Activated CD4-positive, alpha-beta T cell treated with anti-CD3 and anti-CD28 coated beads, Interleukin-2, amount 50 U/mL, for 1 hour (primary cell): Measurements from ENCODE around the gene FOXD4L1.
A peak's percentile ranks its signal among the peaks of the same experiment; 100 is the strongest.
"Not testable (repeated sequence)": the region's sequence is repeated elsewhere in the genome, so short reads cannot be mapped to it uniquely, and the experiment has no call there.

Experiments used
- DNase-seq: peaks from one replicate; pipeline ENCODE4 v3.0.0-alpha.2; 2020

Gene FOXD4L1

DNA sequence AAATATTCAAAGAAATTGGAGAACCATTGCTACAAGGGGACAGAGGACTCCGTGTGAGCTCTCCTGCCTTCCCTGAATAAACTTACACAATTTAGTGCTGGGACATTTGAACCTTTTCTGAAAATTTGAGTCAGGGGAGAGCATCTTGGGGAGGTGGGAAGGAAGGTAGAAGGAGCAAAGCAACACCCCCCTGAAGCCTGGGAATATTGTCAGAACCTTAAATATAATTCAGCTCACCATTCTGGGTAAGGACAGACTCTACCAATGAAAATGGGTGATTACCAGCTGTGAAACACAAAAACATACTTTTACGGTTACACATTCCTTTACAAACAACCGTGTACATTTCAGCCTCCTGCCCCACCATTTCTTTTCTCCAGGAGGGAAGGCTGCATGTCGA is at the start of gene FOXD4L1:
FOXD4L1 (plus strand) TSS at position 301 of the 400 bp plus-strand sequence. CDS start 592 bp downstream, outside the sequence.
- not testable (repeated sequence) for DNase-seq

DNA sequence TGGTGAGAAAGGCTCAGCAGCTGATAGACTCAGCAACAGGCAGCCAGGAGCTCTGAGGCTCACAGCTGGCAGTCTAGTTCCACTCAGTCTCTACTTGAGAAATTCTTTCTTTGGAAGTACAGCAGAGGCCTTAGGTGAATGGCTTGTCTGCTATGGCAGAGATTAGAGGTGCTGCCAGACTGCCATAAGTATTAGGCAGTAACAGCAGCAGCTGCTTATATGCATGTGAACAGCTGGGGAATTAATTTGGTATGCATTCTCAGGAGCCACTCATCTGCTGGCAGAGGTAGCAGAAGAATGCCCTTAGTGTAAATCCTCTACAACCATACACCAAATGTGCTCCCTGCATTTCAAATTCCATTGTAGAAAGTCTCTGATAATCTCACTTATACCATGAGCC is 32.7 kb upstream of the FOXD4L1 start:
- DNase-seq, result not testable (repeated sequence)

DNA sequence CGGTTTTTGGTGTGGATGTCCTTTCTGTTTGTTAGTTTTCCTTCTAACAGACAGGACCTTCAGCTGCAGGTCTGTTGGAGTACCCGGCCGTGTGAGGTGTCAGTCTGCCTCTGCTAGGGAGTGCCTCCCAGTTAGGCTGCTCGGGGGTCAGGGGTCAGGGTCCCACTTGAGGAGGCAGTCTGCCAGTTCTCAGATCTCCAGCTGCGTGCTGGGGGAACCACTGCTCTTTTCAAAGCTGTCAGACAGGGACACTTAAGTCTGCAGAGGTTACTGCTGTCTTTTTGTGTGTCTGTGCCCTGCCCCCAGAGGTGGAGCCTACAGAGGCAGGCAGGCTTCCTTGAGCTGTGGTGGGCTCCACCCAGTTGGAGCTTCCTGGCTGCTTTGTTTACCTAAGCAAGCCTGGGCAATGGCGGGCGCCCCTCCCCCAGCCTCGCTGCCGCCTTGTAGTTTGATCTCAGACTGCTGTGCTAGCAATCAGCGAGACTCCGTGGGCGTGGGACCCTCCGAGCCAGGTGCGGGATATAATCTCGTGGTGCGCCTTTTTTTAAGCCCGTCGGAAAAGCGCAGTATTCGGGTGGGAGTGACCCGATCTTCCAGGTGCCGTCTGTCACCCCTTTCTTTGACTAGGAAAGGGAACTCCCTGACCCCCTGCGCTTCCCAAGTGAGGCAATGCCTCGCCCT is 21.6 kb upstream of the FOXD4L1 start:
- not testable (repeated sequence) for DNase-seq

DNA sequence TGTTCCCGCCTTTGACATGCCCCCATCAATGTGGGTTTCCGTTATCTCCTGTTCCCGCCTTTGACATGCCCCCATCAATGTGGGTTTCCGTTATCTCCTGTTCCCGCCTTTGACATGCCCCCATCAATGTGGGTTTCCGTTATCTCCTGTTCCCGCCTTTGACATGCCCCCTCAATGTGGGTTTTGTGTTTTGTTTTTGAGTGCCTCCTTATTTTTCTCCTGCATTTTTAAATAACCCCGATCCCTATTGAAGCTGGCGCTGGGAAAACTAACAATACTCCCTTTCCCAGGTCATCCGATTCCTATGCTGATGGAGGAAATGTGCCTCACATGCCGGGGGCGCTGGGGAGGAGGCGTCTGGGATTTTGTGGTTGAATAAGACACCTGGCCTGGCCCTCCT is 1.9 kb upstream of the FOXD4L1 start:
- not testable (repeated sequence) for DNase-seq

DNA sequence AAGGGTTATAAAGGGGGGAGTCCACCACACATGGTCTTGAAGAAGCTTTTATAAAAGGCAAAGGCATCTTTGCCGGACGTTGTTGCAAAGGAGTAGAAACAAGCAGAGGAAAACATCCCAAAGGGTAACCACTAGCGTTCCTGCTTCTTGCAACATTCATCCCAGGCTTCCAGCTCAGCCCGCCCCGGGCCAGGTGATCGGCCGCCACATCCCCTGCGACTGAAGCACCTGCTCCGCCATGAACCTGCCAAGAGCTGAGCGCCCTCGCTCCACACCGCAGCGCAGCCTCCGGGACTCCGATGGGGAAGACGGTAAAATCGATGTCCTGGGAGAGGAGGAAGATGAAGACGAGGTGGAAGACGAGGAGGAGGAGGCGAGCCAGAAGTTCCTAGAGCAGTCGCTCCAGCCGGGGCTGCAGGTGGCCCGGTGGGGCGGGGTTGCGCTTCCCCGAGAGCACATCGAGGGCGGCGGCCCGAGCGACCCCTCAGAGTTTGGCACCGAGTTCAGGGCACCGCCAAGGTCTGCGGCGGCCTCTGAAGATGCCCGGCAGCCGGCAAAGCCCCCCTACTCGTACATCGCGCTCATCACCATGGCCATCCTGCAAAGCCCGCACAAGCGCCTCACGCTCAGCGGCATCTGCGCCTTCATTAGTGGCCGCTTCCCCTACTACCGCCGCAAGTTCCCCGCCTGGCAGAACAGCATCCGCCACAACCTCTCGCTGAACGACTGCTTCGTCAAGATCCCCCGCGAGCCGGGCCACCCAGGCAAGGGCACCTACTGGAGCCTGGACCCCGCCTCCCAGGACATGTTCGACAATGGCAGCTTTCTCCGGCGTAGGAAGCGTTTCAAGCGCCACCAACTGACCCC is 787 bp downstream of the FOXD4L1 start:
- not testable (repeated sequence) for DNase-seq

DNA sequence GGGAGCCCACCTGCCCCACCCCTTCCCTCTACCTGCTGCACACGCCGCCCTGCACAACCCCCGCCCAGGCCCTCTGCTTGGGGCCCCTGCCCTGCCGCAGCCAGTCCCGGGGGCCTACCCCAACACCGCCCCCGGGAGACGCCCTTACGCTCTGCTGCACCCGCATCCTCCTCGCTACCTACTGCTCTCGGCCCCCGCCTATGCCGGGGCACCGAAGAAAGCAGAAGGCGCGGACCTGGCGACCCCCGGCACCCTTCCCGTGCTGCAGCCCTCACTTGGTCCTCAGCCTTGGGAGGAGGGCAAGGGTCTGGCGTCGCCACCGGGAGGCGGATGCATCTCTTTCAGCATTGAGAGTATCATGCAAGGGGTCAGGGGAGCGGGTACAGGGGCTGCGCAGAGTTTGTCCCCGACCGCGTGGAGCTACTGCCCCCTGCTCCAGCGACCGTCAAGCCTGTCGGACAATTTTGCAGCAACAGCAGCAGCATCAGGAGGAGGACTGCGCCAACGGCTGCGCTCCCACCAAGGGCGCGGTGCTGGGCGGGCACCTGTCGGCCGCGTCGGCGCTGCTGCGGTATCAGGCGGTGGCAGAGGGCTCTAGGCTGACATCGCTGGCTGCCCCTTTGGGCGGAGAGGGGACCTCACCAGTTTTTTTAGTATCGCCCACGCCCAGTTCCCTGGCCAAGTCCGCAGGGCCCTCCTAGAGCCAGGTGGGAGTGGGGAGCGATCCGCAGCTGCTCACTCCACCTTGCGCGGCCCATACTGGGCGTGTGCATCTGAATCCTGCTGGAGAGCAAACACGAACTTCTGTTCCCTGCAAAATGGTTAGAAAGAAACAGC is 1.6 kb downstream of the FOXD4L1 start:
- DNase-seq, result not testable (repeated sequence)

DNA sequence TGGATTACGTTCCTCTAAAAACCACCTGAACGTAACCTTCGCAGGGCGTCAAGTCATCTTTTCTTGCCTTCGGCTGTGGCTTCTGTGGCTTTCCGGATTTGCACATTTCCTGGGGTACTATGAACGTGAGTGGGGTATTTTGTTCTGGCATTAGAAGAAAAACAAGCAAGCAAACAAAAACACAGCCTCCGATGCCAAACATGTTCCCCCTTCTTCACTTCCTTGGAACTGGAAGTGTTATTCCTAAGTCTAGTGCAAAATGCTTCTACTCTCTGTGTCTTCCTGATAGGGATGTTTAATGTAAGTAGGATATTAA is 2.2 kb downstream of the FOXD4L1 start:
- DNase-seq, result not testable (repeated sequence)

DNA sequence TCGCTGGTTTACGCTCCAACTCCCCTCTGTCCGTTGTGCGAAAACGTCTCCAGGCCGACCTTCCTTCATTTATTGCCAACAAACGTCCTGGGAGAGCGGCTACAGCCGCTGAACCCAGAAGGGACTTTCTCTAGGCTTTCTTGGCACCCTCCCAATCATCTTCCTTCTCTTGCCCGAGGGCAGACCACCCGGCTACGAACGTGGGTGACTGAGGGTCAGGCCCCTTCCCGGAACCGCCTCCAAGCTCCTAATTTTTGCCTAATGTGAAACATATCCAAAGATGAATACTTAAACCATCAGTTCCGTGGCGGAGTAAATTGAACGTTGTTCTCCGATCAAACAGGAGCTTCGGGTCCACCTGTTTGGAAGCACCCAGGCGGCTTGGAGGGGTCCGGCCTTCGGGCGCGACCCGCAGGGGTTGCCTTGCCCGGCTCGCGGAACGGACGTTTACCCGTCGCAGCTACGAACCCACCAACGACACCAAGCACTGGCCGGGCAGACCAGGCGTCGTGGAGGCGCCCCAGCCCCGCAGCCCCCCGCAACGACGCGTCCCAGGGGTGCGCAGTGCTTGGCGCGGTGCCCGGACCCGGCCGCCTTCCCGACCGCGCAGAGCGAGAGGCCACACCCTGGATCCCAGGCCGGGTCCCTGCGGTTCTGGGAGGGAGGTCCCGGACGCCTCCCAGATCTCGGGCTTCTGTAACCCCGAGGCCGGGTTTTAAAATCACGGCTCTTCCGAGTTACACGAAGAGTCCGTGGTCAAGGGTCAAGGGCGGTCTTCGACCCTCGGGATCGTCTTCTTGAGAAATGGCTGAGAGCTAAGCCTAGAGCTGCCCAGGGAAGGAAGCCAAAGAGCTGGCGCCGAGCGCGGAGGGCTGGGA is 4.0 kb downstream of the FOXD4L1 start:
- DNase-seq, result not testable (repeated sequence)

DNA sequence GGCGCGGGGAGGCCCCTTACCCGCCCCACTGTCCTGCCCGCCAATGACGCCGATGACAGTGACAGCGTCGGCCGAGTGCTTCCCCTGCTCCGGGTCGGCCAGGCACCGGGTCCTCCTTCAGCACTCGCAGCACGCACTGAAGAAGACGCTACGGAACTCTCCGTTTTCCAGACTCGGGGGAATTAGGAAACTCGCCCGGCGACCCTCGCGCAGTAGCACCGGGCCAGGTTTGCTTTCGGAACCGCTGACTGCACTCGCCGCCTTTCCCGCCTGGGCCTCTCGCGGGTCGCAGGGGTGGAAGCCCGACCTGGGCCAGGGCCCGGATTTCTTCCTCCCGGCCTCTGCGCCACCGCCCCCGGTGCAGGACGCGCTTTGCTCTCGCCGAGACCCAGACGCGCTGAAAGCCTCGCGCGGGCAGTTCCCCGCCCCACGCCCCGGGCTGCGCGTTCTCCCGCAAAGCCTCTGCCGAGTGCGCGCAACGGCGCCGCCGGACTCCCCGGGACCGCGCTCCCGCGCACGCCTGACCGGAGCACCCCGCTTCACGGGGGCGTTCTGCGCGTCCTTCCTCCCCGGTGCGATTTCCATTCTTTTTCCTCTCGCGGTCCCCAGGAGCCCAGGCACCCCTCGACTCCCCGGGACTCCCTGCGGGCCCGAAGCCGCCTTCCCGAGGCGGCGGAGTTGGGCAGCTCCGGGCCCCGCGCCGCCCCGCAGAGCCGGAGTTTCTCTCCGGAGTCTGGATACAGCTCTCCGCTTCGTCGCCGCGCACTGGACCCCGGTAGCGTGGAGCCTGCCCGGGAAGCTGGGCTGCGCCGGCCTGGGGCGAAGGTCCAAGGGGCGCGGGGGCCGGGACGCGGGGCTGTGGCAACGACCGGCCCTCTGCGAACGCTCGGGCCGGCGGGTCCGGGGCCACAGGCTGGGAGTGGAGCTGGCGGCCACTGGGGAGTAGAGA is 4.9 kb downstream of the FOXD4L1 start:
- DNase-seq, result peak; percentile 23

DNA sequence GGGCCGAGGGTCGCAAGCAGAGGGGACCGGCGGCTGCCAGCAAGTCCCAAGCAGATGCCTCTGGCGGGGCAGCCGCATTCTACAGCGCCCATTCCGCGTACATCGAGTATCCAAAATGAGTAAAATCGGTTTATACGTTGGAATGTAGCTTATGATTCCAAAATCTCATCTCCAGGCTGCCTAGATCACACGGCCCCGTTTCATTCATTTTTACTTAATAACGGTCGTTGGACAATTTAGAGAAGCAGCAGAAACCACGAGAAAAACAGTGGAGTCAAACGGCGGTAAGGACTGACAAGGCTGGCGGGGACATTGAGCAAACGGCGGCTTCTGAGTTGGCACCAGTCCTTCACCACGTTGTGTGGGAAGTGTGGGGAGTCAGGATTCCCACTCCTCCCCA is 5.6 kb downstream of the FOXD4L1 start:
- DNase-seq, result not testable (repeated sequence)

DNA sequence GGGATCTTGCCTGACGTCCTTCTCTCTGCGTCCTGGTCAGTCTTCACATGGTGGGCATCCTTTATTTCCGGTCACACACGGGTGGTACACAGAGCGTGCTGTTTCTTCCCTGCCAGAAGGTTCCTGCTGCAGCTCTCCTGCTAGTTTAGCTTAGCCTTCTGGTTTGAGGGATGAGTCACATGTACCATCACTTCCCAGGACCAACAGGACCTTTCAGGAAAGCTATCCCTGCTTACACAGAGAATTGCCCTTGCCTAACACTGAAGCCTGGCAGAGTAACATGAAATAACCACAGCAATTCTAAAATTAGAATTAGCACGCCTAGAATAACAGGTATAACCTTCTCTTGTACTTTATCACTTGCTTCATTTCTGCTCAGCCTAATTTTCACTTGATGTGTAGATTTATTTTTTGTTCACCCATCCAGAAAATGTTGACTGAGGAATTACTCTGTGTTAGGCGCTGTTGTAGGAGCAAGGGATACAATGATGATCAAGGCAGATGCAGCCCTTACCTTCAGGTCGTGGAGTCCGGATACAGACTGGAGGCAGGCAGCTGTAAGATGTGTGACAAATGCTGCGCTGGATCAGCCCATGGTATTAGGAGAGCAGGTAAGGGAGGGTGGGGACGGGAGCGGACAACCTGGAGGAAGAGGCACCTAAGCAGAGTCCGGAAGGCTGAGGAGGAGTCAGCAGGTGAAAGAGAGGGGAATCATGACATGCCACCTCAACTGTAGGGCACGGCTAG is 9.1 kb downstream of the FOXD4L1 start:
- not testable (repeated sequence) for DNase-seq

DNA sequence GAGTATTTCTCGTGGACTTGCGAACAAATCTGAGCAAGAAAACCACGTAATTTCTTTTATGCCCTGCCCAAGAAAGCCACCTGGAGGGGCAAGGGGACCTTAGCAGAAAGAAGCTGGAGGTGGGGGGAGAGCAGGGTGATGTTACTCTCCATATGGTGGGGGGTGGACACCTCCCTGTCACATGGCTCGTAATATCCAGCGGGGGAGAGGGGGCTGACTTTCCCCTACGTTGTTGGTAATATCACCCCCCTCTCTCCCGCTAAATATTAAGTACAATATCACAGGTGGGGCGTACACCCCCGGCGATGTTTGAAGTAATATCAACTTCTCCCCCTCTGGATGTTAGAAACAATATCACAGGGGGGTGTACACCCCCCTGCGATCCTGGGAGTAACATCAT is 9.7 kb downstream of the FOXD4L1 start:
- not testable (repeated sequence) for DNase-seq

DNA sequence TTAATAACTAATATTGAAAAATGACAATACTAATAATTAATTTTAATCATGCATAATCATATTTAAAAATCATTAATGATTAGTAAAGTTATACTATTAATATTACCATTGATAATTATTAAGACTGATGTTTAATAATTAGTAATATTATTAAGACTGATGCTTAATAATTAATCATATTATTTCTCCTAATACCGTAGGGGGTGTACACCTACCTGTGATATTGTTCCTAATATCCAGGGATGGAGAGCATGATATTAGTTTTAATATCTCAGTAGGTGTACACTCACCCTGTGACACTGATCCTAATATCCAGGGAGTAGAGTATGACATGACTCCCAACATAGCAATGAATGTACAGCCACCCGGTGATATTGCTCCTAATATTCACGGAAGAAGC is 12.4 kb downstream of the FOXD4L1 start:
- DNase-seq, result not testable (repeated sequence)

DNA sequence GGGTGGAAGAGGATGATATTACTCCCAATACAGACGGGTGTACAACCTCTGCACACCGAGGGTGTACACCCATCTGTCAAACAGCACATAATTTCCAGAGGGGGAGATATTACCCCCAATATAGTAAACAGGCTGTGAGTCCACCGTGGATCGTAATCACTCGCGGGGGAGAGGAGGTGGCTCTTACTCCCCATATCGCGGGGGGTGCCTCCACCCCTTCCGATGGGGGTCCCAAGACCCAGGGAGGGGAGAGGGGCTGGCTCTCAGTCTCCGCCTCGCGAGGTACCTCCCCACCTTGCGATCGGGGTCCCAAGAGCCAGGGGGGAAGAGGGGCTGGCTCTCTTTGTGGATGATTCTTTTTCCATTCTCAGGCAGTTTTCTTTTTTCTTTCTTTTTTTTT is 13.4 kb downstream of the FOXD4L1 start:
- DNase-seq, result not testable (repeated sequence)

DNA sequence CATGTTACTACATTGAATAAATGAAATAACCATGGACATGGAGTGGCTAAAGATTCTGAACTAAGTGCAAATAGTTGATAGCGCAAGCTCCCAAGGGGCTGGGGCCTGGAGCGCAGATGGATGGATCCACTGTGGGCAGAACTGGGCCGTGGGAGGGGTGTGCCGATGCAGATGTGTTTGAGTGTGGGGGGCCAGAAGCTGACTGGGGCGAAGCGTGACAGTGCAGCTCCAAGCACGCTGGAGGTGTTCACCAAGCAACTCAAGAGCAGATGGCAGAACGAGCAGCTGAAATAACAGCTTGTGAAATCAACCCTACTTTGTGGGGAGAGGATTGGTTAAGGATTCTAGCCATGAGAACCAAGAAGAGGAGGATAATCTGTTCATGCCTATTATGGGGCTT is 17.0 kb downstream of the FOXD4L1 start:
- DNase-seq, result not testable (repeated sequence)

DNA sequence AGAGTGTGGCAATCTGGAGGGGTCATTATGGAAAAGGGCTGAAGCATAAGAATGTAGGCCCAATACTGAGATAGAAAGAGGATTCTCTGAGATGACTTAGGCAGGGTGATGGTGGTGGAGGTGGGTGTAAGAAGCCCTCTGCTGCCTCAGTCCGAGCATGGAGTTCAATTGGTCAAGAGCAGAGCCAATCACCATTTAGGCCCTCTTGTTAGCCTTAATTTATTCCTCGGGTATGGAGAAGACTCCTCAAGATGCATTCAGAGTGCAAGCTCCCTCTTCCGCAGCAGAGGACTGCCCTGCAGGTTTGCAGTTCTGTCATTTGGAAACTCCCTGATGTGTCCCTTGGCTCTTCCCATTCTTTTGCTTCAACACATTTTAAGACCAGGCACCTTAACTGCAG is 17.5 kb downstream of the FOXD4L1 start:
- not testable (repeated sequence) for DNase-seq

DNA sequence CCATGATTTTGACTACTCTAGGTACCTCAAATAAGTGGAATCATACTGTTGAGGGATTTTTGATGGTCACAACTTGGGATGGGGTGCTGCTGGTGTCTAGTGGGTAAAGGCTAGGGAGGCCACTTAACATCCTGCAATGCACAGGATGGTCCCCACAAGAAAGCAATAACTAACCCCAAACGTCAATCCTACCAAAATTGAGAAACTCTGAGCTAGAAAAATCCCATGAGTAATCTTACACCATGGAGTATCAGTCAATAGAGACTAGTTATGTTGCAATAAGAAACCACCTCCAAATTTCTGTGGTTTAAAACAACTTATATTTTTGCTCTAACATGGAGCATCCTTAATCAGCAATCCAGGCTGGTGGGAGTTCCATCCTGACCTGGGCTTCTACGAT is 18.6 kb downstream of the FOXD4L1 start:
- DNase-seq, result not testable (repeated sequence)

DNA sequence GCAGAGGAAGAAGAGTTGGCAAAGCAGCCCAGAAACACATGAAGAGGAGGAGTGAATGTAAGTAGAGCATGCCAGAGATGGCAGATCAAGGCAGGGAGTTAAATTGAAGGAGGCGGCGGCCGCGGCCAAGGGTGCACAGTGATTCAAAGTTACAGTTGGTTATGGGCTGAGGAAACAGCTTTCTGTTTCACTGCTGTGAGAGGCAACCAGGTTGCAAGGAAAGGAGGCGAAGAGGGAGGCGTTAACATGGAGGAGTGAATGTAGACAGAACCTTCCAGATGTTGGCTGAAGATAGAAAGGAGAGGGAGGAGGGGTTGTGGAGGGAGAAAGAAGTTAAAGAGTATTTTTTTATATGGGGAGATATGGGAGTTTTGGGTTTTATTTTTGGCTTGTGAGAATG is 22.4 kb downstream of the FOXD4L1 start:
- DNase-seq, result not testable (repeated sequence)

DNA sequence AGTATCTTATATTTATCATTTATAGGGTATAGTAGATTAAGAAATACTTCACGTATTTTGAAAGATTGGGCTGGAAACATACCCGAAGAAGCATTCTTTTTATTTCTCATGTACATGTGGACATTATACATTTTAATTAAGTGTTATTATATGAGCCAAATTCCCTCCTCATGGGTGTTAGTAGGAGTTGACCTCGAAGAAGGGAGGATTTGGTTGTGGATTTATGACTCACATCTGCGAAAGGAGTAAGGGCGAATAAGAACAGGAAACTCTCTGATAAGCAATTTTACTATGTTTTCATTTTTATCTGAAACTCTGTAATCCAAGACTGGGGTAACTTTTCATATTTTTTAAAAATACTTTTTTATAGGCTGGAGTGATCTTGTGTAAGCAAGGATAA is 23.0 kb downstream of the FOXD4L1 start:
- not testable (repeated sequence) for DNase-seq

DNA sequence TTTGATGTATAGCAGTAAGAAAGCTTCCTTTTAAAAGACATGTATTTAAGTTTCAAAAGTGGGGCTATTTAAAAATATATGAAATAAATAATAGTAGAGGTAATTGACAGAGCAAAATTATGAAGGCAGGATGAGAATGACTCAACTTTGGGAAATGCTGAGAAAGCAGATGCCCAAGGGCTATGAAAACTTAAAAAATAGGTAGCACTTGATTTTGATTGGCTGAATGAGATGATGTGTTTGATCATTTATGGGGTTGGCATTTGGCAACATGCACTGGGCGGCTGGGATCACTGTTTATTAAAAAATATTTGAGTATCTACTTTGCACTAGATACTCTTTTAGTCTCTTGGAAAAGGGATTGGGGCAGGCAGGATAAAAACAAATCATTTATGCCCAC is 26.5 kb downstream of the FOXD4L1 start:
- DNase-seq, result not testable (repeated sequence)
